A673 (cell line): Measurements from ENCODE around the gene TACR2. TPM values are rescaled to one million over a fixed set of nuclear protein-coding genes. Genes with fewer than 3 reads are reported as not detected.

ENCODE experiments used
- BruUV-seq: library from RNA; stranded (reverse); fragments of 400-500 nt; replicated peaks from 2 replicates; lab custom pipeline; 2021; lab: Mats Ljungman, UMichigan
- CTCF ChIA-PET: fragments of 300-600 bp; sonication (Branson Sonifier 250); formaldehyde crosslinking; loops from one replicate; lab custom pipeline; 2022; ENCODE audit warnings: antibody characterized with exemption; lab: Charles Lee
- POLR2A ChIA-PET: fragments of 300-600 bp; sonication (Branson Sonifier 250); formaldehyde crosslinking; loops from one replicate; lab custom pipeline; 2022; ENCODE audit warnings: antibody characterized with exemption; ENCODE audit not compliant: low non-redundant PET; lab: Charles Lee
- DNase-seq: peaks from one replicate; pipeline ENCODE4 v3.0.0-alpha.2; 2015; ENCODE audit warnings: low spot score
- H3K27ac ChIP-seq: fragments of 200-600 bp; sonication (generic); 2 replicates; pipeline ENCODE4 v1.5.1; 2016; ENCODE audit warnings: mixed run types, low read depth, mild to moderate bottlenecking, mixed read lengths, antibody characterized with exemption, low read length; ENCODE audit not compliant: poor library complexity, severe bottlenecking
- H3K27me3 ChIP-seq: fragments of 200-600 bp; sonication (generic); replicated peaks from 2 replicates; pipeline ENCODE4 v1.6.1; 2017; ENCODE audit warnings: mixed run types, low read depth, mild to moderate bottlenecking, mixed read lengths, antibody characterized with exemption, low read length; ENCODE audit not compliant: insufficient read depth, poor library complexity
- H3K36me3 ChIP-seq: fragments of 200-600 bp; sonication (generic); 2 replicates; pipeline ENCODE4 v1.6.1; 2016; ENCODE audit warnings: mixed run types, mild to moderate bottlenecking, mixed read lengths, antibody characterized with exemption, low read length; ENCODE audit not compliant: insufficient read depth, poor library complexity, severe bottlenecking
- H3K4me1 ChIP-seq: fragments of 200-600 bp; sonication (generic); 2 replicates; pipeline ENCODE4 v1.6.1; 2017; ENCODE audit warnings: mixed run types, mild to moderate bottlenecking, mixed read lengths, antibody characterized with exemption, low read length; ENCODE audit not compliant: insufficient read depth, poor library complexity, severe bottlenecking
- H3K4me3 ChIP-seq: fragments of 200-600 bp; sonication (generic); 2 replicates; pipeline ENCODE4 v1.5.1; 2016; ENCODE audit warnings: low read depth, mixed run types, mild to moderate bottlenecking, mixed read lengths, low read length; ENCODE audit not compliant: poor library complexity, severe bottlenecking
- H3K9me3 ChIP-seq: fragments of 200-600 bp; sonication (generic); 2 replicates; pipeline ENCODE4 v1.6.1; 2016; ENCODE audit warnings: mixed run types, low read depth, mild to moderate bottlenecking, mixed read lengths, antibody characterized with exemption, low read length; ENCODE audit not compliant: poor library complexity, severe bottlenecking
- CTCF ChIP-seq: fragments of 300-800, 200-600 bp; sonication (generic); conservative IDR thresholded peaks from 2 replicates; pipeline ENCODE4 v1.5.1; 2017; ENCODE audit warnings: low read depth, mild to moderate bottlenecking, antibody characterized with exemption, low read length, moderate library complexity, mixed read lengths
- EZH2 ChIP-seq: fragments of 200-600 bp; sonication (generic); IDR thresholded peaks from 2 replicates; pipeline ENCODE4 v1.6.1; 2017; ENCODE audit warnings: borderline replicate concordance, low read depth, mild to moderate bottlenecking, mixed read lengths, antibody characterized with exemption, low read length; ENCODE audit not compliant: poor library complexity, severe bottlenecking
- intact Hi-C: fragments of 100-400 bp; cut with micrococcal nuclease; formaldehyde crosslinking; loops from one replicate; pipeline ENCODE4 v1.10.0; 2022; ENCODE audit not compliant: unreplicated experiment
- total RNA-seq: library from RNA; stranded (reverse); gene quantifications from 2 replicates; pipeline ENCODE4 v1.2.3, GENCODE V29; 2021

TACR2 gene
- total RNA-seq, 1 experiment from 2014 or later: 0.21 TPM

GRCh38 chr10:69443354-69443753 lies 26.6 kb upstream of the TACR2 start:
- H3K36me3 ChIP-seq: no peaks in the 10 kb centered on the region
- no peaks in the 10 kb centered on the region for H3K4me1 ChIP-seq
- POLR2A ChIA-PET: no interaction called here
- H3K9me3 ChIP-seq: no peaks in the 10 kb centered on the region
- H3K4me3 ChIP-seq: no peak overlapping the region
- H3K27me3 ChIP-seq: no peaks in the 10 kb centered on the region
- CTCF ChIA-PET: no interaction called here
- intact Hi-C loops: no loop called here
- no peak overlapping the region for H3K27ac ChIP-seq
- no peak for DNase-seq
- no TSS peak for BruUV-seq
- no peak for TF ChIP-seq CTCF
- TF ChIP-seq EZH2: no peak

GRCh38 chr10:69439813-69440506 lies 23.2 kb upstream of the TACR2 start:
- no peak for DNase-seq
- Histone ChIP-seq H3K36me3 (no peaks in the 10 kb centered on the region), H3K4me1 (no peaks in the 10 kb centered on the region), H3K4me3 (no peak overlapping the region), H3K9me3 (no peaks in the 10 kb centered on the region), H3K27ac (no peak overlapping the region), H3K27me3 (no peaks in the 10 kb centered on the region)
- BruUV-seq: no TSS peak
- no peak for TF ChIP-seq EZH2
- no peak for TF ChIP-seq CTCF
- ChIA-PET POLR2A (no interaction called here), CTCF (no interaction called here)
- intact Hi-C loops: no loop called here

DNA sequence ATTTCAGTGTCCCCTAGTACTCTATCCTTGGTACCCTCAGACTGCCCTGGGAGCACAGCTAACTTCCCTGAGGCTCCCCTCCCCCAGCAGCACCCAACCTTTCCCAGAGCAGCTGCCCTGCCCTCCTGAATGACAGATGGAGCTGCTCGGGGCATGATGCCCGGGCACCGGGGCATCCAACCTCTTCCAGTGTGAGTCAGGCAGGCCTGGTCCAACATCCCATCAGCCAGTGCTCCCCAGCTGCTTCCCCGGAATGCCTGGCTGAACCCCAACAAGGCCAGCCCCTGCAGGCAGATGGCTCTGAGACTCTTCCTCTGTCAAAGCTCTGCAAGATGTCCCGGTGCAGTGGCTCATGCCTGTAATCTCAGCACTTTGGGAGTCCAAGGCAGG lies 22.6 kb upstream of the TACR2 start:
- H3K4me3 ChIP-seq: no peak overlapping the region
- BruUV-seq: no TSS peak
- H3K9me3 ChIP-seq: no peaks in the 10 kb centered on the region
- ChIA-PET POLR2A (no interaction called here), CTCF (no interaction called here)
- intact Hi-C loops: no loop called here
- TF ChIP-seq CTCF (no peak), EZH2 (no peak)
- H3K27ac ChIP-seq: no peak overlapping the region
- no peaks in the 10 kb centered on the region for H3K4me1 ChIP-seq
- no peak for DNase-seq
- H3K27me3 ChIP-seq: no peaks in the 10 kb centered on the region
- H3K36me3 ChIP-seq: no peaks in the 10 kb centered on the region
